ENCODE results near the gene SMAD3. TPM values are rescaled to one million over a fixed set of nuclear protein-coding genes. Genes with fewer than 3 reads are reported as not detected.
A peak's percentile ranks its signal among the peaks of the same experiment; 100 is the strongest.

SMAD3 gene
- total RNA-seq, 2 donors from 2014 or later: 13.5 to 47.4 TPM

DNA sequence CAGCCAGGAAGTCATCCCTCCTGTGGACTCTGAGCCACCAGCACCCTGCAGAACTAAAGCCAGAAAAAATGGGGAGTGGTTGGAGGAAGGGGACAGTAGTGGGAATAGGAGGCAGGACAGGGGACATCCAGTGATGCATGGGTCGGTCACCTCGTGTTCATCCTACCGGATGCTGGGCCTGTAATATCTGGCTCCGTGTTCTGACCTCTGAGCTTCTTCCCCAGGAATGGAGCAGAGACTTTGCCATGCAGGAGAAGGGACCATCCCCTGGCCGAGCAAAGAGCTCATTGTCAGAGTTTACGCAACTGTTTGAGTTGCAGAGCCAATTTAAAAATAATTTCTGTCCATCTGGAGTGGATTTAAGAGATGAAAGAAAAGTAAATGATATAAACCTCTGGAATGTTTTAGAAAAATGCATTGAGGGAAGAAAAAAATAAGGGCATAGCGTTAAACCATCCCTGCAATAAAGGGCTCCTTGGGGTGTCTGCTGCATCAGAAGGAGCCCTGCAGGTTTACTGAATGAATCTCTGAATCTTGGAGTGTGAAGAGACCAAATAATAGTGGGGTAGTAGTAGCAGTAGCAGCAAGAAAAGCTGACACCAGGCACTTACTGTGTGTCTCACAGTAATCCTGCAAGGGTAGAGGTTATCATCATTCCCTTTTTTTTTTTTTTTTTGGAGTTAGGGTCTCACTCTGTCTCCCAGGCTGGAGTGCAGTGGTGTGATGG is 118.2 kb downstream of the SMAD3 start:
- Mint-ChIP-seq H3K9me3 (no peaks in the 10 kb centered on the region), H3K4me1 (ENCODE audit: low read depth in 2 of 2) (peaks cover 23 to 31% of the 10 kb centered on the region in 2 donors), H3K36me3 (peaks cover 2% of the 10 kb centered on the region), H3K4me3 (no peak overlapping the region), H3K27me3 (no peaks in the 10 kb centered on the region), H3K27ac (no peak overlapping the region)
- ATAC-seq (no peak), DNase-seq (ENCODE audit: low spot score) (no peak)

DNA sequence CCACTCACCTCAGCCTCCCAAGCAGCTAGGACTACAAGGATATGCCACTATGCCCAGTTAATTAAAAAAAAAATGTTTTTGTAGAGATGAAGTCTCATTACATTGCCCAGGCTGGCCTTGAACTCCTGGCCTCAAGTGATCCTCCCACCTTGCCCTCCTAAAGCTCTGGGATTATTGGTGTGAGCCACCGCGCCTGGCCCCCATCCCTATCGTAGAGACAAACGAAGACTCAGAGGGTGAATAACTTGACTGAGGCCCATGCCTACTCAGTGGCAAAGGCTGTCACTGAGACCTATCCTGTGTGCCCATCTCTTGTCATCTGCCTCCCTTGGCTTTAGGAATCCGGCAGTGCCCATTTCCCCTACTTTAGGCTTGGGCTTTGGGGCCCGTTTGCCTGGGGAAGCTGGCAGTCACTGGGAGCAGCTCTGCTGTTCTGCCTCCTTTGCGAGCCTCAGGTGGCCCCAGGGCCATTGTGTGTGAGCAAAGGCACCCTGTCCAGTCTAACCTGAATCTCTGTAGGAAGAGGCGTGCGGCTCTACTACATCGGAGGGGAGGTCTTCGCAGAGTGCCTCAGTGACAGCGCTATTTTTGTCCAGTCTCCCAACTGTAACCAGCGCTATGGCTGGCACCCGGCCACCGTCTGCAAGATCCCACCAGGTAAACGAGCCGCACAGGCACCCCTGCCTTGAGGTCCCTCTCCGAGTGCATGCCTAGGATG is 119.0 kb downstream of the SMAD3 start:
- H3K9me3 Mint-ChIP-seq: no peaks in the 10 kb centered on the region
- ATAC-seq (no peak), DNase-seq (ENCODE audit: low spot score) (no peak)
- no peak overlapping the region for H3K4me3 Mint-ChIP-seq
- peaks cover 23 to 29% of the 10 kb centered on the region in 2 donors for H3K4me1 Mint-ChIP-seq (ENCODE audit: low read depth in 2 of 2)
- H3K36me3 Mint-ChIP-seq: peaks cover 5% of the 10 kb centered on the region
- no peaks in the 10 kb centered on the region for H3K27me3 Mint-ChIP-seq
- H3K27ac Mint-ChIP-seq: no peak overlapping the region

DNA sequence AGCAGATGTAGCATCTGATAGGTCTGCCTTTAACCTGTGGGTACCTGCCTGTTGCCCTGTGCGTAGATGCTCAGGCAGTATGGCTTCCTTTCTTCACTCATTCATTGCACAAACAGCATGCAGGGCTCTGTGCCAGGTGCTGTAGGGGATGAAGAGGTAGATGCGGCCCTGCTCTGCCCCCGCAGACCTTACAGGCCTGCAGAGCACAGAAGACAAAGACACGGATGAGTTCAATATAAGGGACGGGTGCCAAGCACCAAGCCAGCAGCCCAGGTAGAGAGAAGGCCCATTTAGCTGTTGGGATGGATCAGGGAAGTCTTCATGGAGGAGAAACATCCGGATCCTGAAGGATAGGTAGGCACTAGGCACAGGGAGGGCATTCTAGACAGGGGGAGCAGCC is 119.6 kb downstream of the SMAD3 start:
- Mint-ChIP-seq H3K4me1 (ENCODE audit: low read depth in 2 of 2) (peaks cover 18 to 22% of the 10 kb centered on the region in 2 donors), H3K4me3 (no peak overlapping the region), H3K27me3 (no peaks in the 10 kb centered on the region), H3K36me3 (peaks cover 5% of the 10 kb centered on the region), H3K9me3 (no peaks in the 10 kb centered on the region), H3K27ac (no peak overlapping the region)
- no peak for ATAC-seq
- DNase-seq (ENCODE audit: low spot score): no peak

DNA sequence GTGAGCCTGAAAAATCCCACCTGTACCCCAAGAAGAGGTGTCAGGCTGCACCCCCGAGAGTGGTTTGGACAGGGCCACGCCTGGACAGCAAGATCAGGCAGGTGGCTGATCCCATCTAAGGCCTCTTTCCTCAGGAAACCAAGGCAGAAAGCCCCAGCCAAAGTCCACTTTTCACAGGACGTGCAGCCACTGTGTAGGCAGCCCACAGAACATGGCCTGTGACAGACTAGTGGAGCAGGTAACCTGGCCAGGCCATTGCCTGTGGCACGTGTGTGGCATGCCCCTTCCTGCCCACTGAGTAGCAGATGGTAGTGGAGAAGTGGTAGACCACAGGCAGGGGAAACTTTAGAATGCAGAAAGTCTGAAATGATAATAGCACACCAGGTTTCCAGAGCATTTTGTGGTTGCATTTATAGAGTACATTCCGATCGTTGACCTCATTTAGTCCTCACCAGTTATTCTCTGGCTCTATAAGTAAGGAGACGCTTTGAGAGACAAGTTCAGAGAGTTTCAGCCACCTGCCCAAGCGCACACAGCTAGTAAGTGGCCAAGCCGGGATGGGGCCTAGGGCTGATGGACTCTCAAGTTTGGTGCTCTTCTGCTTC is 120.3 kb downstream of the SMAD3 start:
- ATAC-seq (peak in 1 of 2 donors; percentile 41), DNase-seq (ENCODE audit: low spot score) (no peak)
- peaks cover 5% of the 10 kb centered on the region for H3K36me3 Mint-ChIP-seq
- no peaks in the 10 kb centered on the region for H3K27me3 Mint-ChIP-seq
- H3K4me3 Mint-ChIP-seq: no peak overlapping the region
- peak overlapping the region; percentile 39 to 74 for H3K27ac Mint-ChIP-seq
- peaks cover 17 to 22% of the 10 kb centered on the region in 2 donors for H3K4me1 Mint-ChIP-seq (ENCODE audit: low read depth in 2 of 2)
- no peaks in the 10 kb centered on the region for H3K9me3 Mint-ChIP-seq

DNA sequence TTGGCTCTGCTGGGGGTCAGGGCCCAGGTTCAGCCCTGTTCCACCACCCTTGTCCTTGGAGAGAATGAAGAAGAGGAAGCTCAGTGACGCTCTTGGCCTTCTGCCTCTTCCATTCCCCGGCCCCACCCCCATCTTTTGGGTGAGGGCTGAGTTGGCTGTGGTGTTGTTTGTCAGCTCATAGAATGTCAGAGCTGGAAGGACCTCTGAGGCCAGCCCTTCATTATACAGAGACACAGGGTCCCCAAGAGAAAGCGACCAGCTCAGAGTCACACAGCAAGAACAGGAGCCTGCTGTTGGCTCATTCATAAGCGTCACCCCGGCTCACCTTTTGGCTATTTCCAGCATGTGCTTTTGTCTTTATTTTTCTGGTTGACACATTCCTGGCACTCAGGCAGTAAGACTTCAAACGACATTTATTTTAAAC is 120.8 kb downstream of the SMAD3 start:
- peaks cover 5% of the 10 kb centered on the region for H3K36me3 Mint-ChIP-seq
- no peaks in the 10 kb centered on the region for H3K27me3 Mint-ChIP-seq
- ATAC-seq (no peak), DNase-seq (ENCODE audit: low spot score) (no peak)
- H3K27ac Mint-ChIP-seq: peak overlapping the region; percentile 39 to 74
- H3K4me1 Mint-ChIP-seq (ENCODE audit: low read depth in 2 of 2): peaks cover 17 to 22% of the 10 kb centered on the region in 2 donors
- H3K9me3 Mint-ChIP-seq: no peaks in the 10 kb centered on the region
- H3K4me3 Mint-ChIP-seq: no peak overlapping the region

DNA sequence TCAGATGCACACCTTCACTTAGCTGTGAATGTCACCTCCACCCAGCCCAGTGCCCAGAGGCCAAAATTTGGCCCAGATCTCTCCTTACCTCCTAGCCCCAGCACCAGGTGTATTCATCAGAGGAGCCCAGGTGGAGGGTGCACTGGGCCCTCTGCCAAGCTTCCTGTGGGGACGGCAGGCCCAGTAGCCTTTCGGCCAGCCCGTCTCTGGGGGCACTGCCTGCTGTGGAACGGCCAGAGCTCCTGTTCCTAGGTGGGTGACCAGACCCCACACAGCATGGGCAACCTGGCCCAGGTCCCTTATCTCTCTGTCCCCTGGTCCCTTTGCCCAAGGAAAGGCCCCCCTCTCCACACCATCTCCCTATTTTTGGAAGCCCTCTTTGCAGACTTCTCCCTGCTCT is 121.3 kb downstream of the SMAD3 start:
- ATAC-seq (no peak), DNase-seq (ENCODE audit: low spot score) (no peak)
- H3K27me3 Mint-ChIP-seq: no peaks in the 10 kb centered on the region
- no peak overlapping the region for H3K4me3 Mint-ChIP-seq
- H3K4me1 Mint-ChIP-seq (ENCODE audit: low read depth in 2 of 2): peaks cover 17 to 22% of the 10 kb centered on the region in 2 donors
- no peaks in the 10 kb centered on the region for H3K9me3 Mint-ChIP-seq
- peak overlapping the region; percentile 39 to 74 for H3K27ac Mint-ChIP-seq
- H3K36me3 Mint-ChIP-seq: peaks cover 5% of the 10 kb centered on the region

DNA sequence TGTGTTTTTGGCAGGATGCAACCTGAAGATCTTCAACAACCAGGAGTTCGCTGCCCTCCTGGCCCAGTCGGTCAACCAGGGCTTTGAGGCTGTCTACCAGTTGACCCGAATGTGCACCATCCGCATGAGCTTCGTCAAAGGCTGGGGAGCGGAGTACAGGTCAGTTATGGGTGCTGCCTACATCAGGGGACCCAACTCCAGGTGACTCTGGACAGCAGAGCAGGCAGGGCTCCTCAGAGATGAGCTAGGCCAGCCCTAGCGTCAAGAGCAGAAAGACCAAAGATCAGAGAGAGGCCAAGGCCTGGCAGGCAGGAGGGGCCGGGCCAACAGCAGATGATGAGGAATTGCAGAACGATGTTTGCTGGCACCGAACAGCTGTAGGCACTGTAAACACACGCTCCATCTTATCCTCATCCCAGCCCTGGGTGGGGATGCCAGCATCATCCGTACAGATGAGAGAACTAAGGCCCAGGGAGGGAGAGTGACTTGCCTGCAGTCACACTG is 122.0 kb downstream of the SMAD3 start:
- no peak for DNase-seq (ENCODE audit: low spot score)
- H3K36me3 Mint-ChIP-seq: peaks cover 5% of the 10 kb centered on the region
- H3K27me3 Mint-ChIP-seq: no peaks in the 10 kb centered on the region
- H3K4me1 Mint-ChIP-seq (ENCODE audit: low read depth in 2 of 2): peaks cover 17 to 22% of the 10 kb centered on the region in 2 donors
- H3K27ac Mint-ChIP-seq: no peak overlapping the region
- no peak for ATAC-seq
- H3K9me3 Mint-ChIP-seq: no peaks in the 10 kb centered on the region
- no peak overlapping the region for H3K4me3 Mint-ChIP-seq

DNA sequence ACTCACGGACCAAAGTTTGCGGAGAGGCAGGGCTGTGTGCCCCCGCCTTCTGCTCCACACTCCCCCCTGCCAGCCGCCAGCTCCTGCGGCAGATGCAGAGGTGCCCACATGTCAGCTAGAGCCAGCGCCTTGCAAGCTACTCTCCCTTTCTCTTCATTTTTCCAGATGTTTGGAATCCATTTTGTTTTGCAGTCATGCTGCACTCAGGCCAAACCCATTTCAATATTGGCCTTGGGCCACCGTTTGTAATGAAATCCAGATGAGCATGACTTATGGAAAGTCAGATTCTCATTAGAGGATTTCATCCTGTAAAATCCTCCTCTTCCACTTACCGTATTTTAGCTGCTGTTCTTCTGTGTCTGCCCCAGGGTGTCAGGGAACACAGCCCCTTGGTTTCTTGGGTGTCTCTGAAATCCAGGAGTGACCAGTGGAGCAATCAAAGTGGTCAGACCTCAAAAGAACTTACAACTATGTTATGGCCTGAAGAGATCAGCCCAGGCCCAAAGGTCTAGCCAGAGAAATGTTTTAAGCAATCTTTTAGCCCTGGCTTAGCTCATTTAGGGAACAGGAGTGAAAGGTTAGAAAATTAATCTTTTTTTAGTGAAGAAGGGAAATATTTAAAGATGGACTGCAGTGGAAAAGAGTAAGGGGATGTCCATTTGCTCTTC is 123.3 kb downstream of the SMAD3 start:
- Mint-ChIP-seq H3K27ac (peak overlapping the region in 1 of 2 donors; percentile 65), H3K27me3 (no peaks in the 10 kb centered on the region)
- no peak for ATAC-seq

DNA sequence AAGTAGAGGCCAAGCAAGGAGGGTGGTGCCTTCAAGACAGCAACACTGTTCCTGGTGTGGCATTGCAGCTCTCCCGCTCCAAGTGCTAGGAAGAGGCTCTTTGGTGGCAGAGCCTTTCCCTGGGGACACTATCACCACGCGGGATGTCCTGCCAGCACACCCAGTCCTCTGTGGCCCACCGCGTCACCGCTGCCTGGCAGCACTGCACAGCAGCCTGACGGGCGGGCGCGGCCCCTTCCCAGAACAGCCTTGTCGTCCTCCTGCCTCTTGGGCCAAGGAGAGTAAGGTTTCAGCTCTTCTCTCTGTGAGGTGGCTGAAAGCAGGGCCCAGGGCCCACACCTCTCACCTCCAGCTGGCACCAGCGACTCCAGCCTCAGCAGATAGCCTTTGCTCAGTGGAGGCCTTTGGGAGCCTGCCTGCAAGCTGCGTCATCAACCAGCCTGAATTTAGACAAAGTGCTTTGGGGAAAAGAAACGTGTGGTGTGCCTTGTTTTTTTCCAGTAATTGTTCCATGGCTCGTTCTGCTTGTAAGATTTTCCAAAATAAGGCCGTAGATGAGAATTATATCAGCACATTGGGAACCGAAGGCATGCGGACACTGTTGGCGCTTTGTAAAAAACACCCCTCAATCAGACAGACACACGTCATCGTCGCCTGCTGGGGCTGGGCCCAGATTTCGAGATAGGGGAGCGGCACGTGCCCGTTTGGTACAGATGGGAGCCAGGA is 124.1 kb downstream of the SMAD3 start:
- H3K27me3 Mint-ChIP-seq: no peaks in the 10 kb centered on the region
- ATAC-seq: no peak
- peaks cover 5% of the 10 kb centered on the region for H3K36me3 Mint-ChIP-seq
- peaks cover 17 to 28% of the 10 kb centered on the region in 2 donors for H3K4me1 Mint-ChIP-seq (ENCODE audit: low read depth in 2 of 2)
- no peak for DNase-seq (ENCODE audit: low spot score)
- H3K4me3 Mint-ChIP-seq: no peak overlapping the region
- H3K9me3 Mint-ChIP-seq: no peaks in the 10 kb centered on the region
- H3K27ac Mint-ChIP-seq: no peak overlapping the region

More for the DNA sequence above, 123.3 kb downstream of the SMAD3 start:
- peaks cover 5% of the 10 kb centered on the region for H3K36me3 Mint-ChIP-seq
- H3K9me3 Mint-ChIP-seq: no peaks in the 10 kb centered on the region
- no peak overlapping the region for H3K4me3 Mint-ChIP-seq
- peaks cover 17 to 23% of the 10 kb centered on the region in 2 donors for H3K4me1 Mint-ChIP-seq (ENCODE audit: low read depth in 2 of 2)
- no peak for DNase-seq (ENCODE audit: low spot score)

DNA sequence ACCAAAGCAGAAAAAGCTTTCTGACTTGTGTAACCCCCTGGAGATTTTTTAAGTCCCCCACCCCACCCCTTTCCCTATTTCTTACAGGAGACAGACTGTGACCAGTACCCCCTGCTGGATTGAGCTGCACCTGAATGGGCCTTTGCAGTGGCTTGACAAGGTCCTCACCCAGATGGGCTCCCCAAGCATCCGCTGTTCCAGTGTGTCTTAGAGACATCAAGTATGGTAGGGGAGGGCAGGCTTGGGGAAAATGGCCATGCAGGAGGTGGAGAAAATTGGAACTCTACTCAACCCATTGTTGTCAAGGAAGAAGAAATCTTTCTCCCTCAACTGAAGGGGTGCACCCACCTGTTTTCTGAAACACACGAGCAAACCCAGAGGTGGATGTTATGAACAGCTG is 124.9 kb downstream of the SMAD3 start:
- Mint-ChIP-seq H3K9me3 (no peaks in the 10 kb centered on the region), H3K27me3 (no peaks in the 10 kb centered on the region), H3K36me3 (peaks cover 5% of the 10 kb centered on the region), H3K4me1 (ENCODE audit: low read depth in 2 of 2) (peaks cover 10 to 24% of the 10 kb centered on the region in 2 donors), H3K27ac (no peak overlapping the region), H3K4me3 (no peak overlapping the region)
- no peak for ATAC-seq
- no peak for DNase-seq (ENCODE audit: low spot score)

DNA sequence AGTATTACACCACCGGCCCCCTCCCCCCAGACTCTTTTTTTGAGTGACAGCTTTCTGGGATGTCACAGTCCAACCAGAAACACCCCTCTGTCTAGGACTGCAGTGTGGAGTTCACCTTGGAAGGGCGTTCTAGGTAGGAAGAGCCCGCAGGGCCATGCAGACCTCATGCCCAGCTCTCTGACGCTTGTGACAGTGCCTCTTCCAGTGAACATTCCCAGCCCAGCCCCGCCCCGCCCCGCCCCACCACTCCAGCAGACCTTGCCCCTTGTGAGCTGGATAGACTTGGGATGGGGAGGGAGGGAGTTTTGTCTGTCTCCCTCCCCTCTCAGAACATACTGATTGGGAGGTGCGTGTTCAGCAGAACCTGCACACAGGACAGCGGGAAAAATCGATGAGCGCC is 125.4 kb downstream of the SMAD3 start:
- no peak for DNase-seq (ENCODE audit: low spot score)
- peaks cover 5% of the 10 kb centered on the region for H3K36me3 Mint-ChIP-seq
- peaks cover 5 to 23% of the 10 kb centered on the region in 2 donors for H3K4me1 Mint-ChIP-seq (ENCODE audit: low read depth in 2 of 2)
- H3K27ac Mint-ChIP-seq: no peak overlapping the region
- H3K27me3 Mint-ChIP-seq: no peaks in the 10 kb centered on the region
- no peak overlapping the region for H3K4me3 Mint-ChIP-seq
- ATAC-seq: no peak
- H3K9me3 Mint-ChIP-seq: no peaks in the 10 kb centered on the region

DNA sequence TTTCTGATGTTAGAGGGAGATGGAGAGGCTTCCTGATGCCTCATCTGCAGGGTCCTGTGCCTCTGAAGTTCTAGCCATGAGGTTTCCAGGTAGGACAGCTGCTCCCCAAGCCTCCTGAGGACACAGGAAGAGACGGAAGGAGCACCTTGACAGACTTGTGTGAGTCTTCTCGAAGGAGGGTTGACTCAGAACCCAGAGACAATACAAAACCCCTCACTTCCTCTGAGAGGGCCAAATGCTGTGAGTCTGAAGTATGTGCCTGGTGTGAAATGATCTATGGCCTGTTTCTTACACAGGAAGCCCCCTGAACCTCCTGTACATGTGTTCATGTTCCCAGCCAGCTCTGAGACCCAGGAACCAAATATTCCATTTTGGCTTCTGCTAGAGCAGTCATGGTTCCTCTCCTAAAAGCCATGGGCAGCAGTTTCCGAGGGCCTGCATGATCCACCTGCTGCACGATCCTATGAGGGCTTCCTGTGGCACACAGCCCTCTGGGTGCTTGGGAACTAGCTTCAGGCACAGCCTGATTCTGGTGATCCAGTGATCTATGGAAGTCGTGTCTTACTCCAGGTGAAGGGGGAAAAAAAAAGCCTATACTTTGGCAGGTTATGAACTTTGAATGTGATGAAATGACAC is 126.9 kb downstream of the SMAD3 start:
- ATAC-seq: no peak
- DNase-seq (ENCODE audit: low spot score): no peak
- Mint-ChIP-seq H3K4me3 (no peak overlapping the region), H3K4me1 (ENCODE audit: low read depth in 2 of 2) (peaks cover 10 to 21% of the 10 kb centered on the region in 2 donors), H3K27me3 (no peaks in the 10 kb centered on the region), H3K9me3 (no peaks in the 10 kb centered on the region), H3K36me3 (peaks cover 14% of the 10 kb centered on the region), H3K27ac (peak overlapping the region; percentile 35 to 66)
